OCI-LY3 (cell line): ENCODE measurements around the gene OTOS.

Experiments used
- H2AFZ ChIP-seq: fragments of 200-600, 300-600 bp; shearing (Covaris generic); 2 replicates; pipeline ENCODE4 v1.6.0; 2014; ENCODE audit warnings: antibody characterized with exemption, low read depth, low read length
- H3K27ac ChIP-seq: fragments of 200-600, 300-600 bp; sonication (generic); 2 replicates; pipeline ENCODE4 v1.5.1; 2014; ENCODE audit warnings: mild to moderate bottlenecking, low read length, moderate library complexity, mixed read lengths
- H3K27me3 ChIP-seq: fragments of 200-600, 300-600 bp; sonication (generic); 2 replicates; pipeline ENCODE4 v1.6.1; 2014; ENCODE audit warnings: low read depth, low read length, mixed read lengths
- H3K36me3 ChIP-seq: fragments of 200-600, 300-600 bp; sonication (generic); replicated peaks from 2 replicates; pipeline ENCODE3; 2014; ENCODE audit warnings: low read depth, low read length, mixed read lengths
- H3K4me1 ChIP-seq: fragments of 300-600, 200-600 bp; sonication (generic); 2 replicates; pipeline ENCODE4 v1.6.1; 2014; ENCODE audit warnings: low read length, mixed read lengths
- H3K4me2 ChIP-seq: fragments of 200-600, 300-600 bp; sonication (generic); 2 replicates; pipeline ENCODE4 v1.6.1; 2014; ENCODE audit warnings: low read length, mixed read lengths
- H3K4me3 ChIP-seq: fragments of 300-600, 200-600 bp; sonication (generic); 2 replicates; pipeline ENCODE4 v1.5.1; 2014; ENCODE audit warnings: antibody characterized with exemption, mild to moderate bottlenecking, low read length, moderate library complexity
- H3K79me2 ChIP-seq: fragments of 300-600, 200-600 bp; shearing (Covaris generic); 2 replicates; pipeline ENCODE4 v1.6.1; 2014; ENCODE audit warnings: mild to moderate bottlenecking, low read length, mixed read lengths
- H3K9ac ChIP-seq: fragments of 300-600, 200-600 bp; shearing (Covaris generic); 2 replicates; pipeline ENCODE4 v1.6.0; 2014; ENCODE audit warnings: mild to moderate bottlenecking, low read length, moderate library complexity
- H3K9me3 ChIP-seq: fragments of 200-600, 300-600 bp; shearing (Covaris generic); 2 replicates; pipeline ENCODE4 v1.6.1; 2014; ENCODE audit warnings: low read length, mixed read lengths; ENCODE audit not compliant: insufficient read depth
- H4K20me1 ChIP-seq: fragments of 200-600, 300-600 bp; sonication (generic); 2 replicates; pipeline ENCODE4 v1.6.1; 2016; ENCODE audit warnings: low read length, mixed read lengths; ENCODE audit not compliant: insufficient read depth
- CTCF ChIP-seq: fragments of 200-600, 300-600 bp; sonication (generic); IDR thresholded peaks from 2 replicates; pipeline ENCODE4 v1.5.1; 2014; ENCODE audit warnings: antibody characterized with exemption, low read length, low read depth
- EZH2phosphoT487 ChIP-seq: fragments of 200-600 bp; shearing (Covaris generic); IDR thresholded peaks from 2 replicates; pipeline ENCODE4 v1.6.1; 2018; ENCODE audit warnings: antibody characterized with exemption, mixed run types, low read depth

OTOS gene

DNA sequence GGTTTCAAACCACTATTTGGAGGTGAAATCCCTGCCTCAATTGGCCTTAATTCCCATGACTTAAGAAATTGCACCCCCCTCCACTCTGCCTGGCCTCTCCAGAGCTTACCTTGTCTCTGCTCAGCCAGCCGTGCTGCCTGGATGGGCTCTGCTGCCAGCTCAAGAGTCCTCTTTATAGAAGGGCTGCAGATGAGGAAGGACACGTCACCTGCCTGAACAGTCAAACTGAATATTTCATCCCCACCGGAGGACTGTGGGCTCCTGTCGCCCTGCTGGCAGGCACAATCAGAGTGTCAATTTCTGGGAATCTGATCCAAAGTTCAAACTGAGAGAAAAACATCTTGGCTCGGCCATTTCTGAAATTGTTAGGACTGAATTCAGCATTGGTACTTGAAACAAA, at the start of gene OTOS:
Gene OTOS, minus strand, starts transcription at position 148 of the 400 bp plus-strand sequence. CDS start 332 bp downstream, outside the sequence.
- Histone ChIP-seq H3K9me3 (no peaks in the 10 kb centered on the region), H3K36me3 (no peaks in the 10 kb centered on the region), H3K79me2 (peaks cover 10% of the 10 kb centered on the region), H3K4me1 (0 out of 2 replicates have a peak, but pooled peaks cover 3% of the 10 kb centered on the region), H4K20me1 (no peaks in the 10 kb centered on the region), H2AFZ (no peak within 1 kb of the TSS), H3K27ac (no peak within 1 kb of the TSS), H3K4me3 (no peak within 1 kb of the TSS), H3K9ac (no peak within 1 kb of the TSS), H3K27me3 (no peaks in the 10 kb centered on the region), H3K4me2 (no peak within 1 kb of the TSS)
- TF ChIP-seq CTCF = no peak
- TF ChIP-seq EZH2phosphoT487 = no peak

- Histone ChIP-seq H3K79me2 (no peaks in the 10 kb centered on the region), H4K20me1 (no peaks in the 10 kb centered on the region), H2AFZ (no peak overlapping the region), H3K4me2 (no peak overlapping the region), H3K27me3 (no peaks in the 10 kb centered on the region), H3K4me1 (no peaks in the 10 kb centered on the region), H3K4me3 (no peak overlapping the region), H3K36me3 (no peaks in the 10 kb centered on the region), H3K9ac (no peak overlapping the region), H3K9me3 (no peaks in the 10 kb centered on the region), H3K27ac (no peak overlapping the region)
- TF ChIP-seq EZH2phosphoT487 = no peak
Measured at GRCh38 chr2:240189686-240190085, 49.2 kb upstream of the OTOS start.

- H3K4me2 ChIP-seq = no peak overlapping the region
- H3K9me3 ChIP-seq = no peaks in the 10 kb centered on the region
- no peak overlapping the region for H3K4me3 ChIP-seq
- H3K9ac ChIP-seq = no peak overlapping the region
- no peaks in the 10 kb centered on the region for H3K27me3 ChIP-seq
- no peaks in the 10 kb centered on the region for H3K36me3 ChIP-seq
- no peaks in the 10 kb centered on the region for H4K20me1 ChIP-seq
- no peaks in the 10 kb centered on the region for H3K79me2 ChIP-seq
- no peaks in the 10 kb centered on the region for H3K4me1 ChIP-seq
- H3K27ac ChIP-seq = no peak overlapping the region
- H2AFZ ChIP-seq = no peak overlapping the region
- TF ChIP-seq EZH2phosphoT487 (no peak), CTCF (no peak)
Measured at GRCh38 chr2:240187989-240188590, 47.6 kb upstream of the OTOS start.

DNA sequence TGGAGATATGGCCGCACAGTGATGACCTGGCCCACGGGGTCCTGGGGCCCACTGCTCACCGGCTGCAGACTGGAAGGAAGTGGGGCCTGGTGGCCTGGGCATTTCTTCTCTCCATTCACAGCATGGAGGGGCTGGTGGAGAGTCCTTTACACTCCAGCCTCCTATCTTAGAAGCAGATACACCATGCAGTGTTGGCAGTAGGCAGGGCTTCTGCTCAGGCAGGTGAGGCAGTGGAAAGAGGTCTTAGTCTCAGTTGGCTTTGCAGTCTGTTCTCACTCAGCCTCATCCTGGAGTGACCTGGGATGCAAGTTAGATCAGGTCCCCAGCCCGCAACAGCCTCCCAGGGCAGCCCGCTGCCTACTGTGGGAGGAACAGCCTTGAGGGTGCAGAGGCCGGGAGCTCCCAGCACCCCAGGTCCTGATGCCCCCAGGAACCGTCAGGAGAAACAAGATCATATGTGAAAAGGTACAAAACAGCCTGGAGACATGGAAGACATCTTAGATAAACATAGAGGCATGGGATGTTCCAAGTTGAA, 45.8 kb upstream of the OTOS start:
- Histone ChIP-seq H3K4me1 (no peaks in the 10 kb centered on the region), H3K36me3 (no peaks in the 10 kb centered on the region), H3K9ac (no peak overlapping the region), H3K27ac (no peak overlapping the region), H3K4me3 (no peak overlapping the region), H3K79me2 (no peaks in the 10 kb centered on the region), H3K27me3 (no peaks in the 10 kb centered on the region), H4K20me1 (no peaks in the 10 kb centered on the region), H2AFZ (no peak overlapping the region), H3K9me3 (no peaks in the 10 kb centered on the region), H3K4me2 (no peak overlapping the region)
- TF ChIP-seq EZH2phosphoT487 (no peak), CTCF (no peak)
